ENCODE measurements around the gene VGLL4. TPM values are rescaled to one million over a fixed set of nuclear protein-coding genes. Genes with fewer than 3 reads are reported as not detected.
"Not testable (repeated sequence)": the region's sequence is repeated elsewhere in the genome, so short reads cannot be mapped to it uniquely, and the experiment has no call there.

The VGLL4 gene
- total RNA-seq, 1 donor from 2014 or later: 86.9 TPM

- DNase-seq (ENCODE audit: extremely low read depth, low read depth, low spot score): no peak
Measured at GRCh38 chr3:11589706-11590105, 54.0 kb downstream of the VGLL4 start.

- no peak for DNase-seq (ENCODE audit: extremely low read depth, low read depth, low spot score)
Measured at GRCh38 chr3:11588755-11589154, 55.0 kb downstream of the VGLL4 start.

- no peak for DNase-seq (ENCODE audit: extremely low read depth, low read depth, low spot score)
Measured at GRCh38 chr3:11588338-11588737, 55.4 kb downstream of the VGLL4 start.

GRCh38 chr3:11587766-11588165 lies 55.9 kb downstream of the VGLL4 start:
- DNase-seq (ENCODE audit: extremely low read depth, low read depth, low spot score): no peak

- DNase-seq (ENCODE audit: extremely low read depth, low read depth, low spot score): no peak
Measured at GRCh38 chr3:11584570-11584969, 59.1 kb downstream of the VGLL4 start.

- DNase-seq (ENCODE audit: extremely low read depth, low read depth, low spot score): no peak
Measured at GRCh38 chr3:11583638-11584046, 60.1 kb downstream of the VGLL4 start.

- DNase-seq (ENCODE audit: extremely low read depth, low read depth, low spot score): no peak
Measured at GRCh38 chr3:11583235-11583634, 60.5 kb downstream of the VGLL4 start.

GRCh38 chr3:11582191-11582968 lies 61.3 kb downstream of the VGLL4 start:
- DNase-seq (ENCODE audit: extremely low read depth, low read depth, low spot score): no peak

- DNase-seq (ENCODE audit: extremely low read depth, low read depth, low spot score): no peak
Measured at GRCh38 chr3:11581237-11582190, 62.2 kb downstream of the VGLL4 start.

GRCh38 chr3:11580645-11581044 lies 63.1 kb downstream of the VGLL4 start:
- no peak for DNase-seq (ENCODE audit: extremely low read depth, low read depth, low spot score)

- no peak for DNase-seq (ENCODE audit: extremely low read depth, low read depth, low spot score)
Measured at GRCh38 chr3:11578169-11578568, 65.5 kb downstream of the VGLL4 start.

- no peak for DNase-seq (ENCODE audit: extremely low read depth, low read depth, low spot score)
Measured at GRCh38 chr3:11576453-11576852, 67.3 kb downstream of the VGLL4 start.

GRCh38 chr3:11575677-11576076 lies 68.0 kb downstream of the VGLL4 start:
- DNase-seq (ENCODE audit: extremely low read depth, low read depth, low spot score): no peak

GRCh38 chr3:11574981-11575669 lies 68.6 kb downstream of the VGLL4 start:
- no peak for DNase-seq (ENCODE audit: extremely low read depth, low read depth, low spot score)

GRCh38 chr3:11572660-11573059 lies 71.1 kb downstream of the VGLL4 start:
- DNase-seq (ENCODE audit: extremely low read depth, low read depth, low spot score): not testable (repeated sequence)

- DNase-seq (ENCODE audit: extremely low read depth, low read depth, low spot score): no peak
Measured at GRCh38 chr3:11570789-11571495, 72.8 kb downstream of the VGLL4 start.

- no peak for DNase-seq (ENCODE audit: extremely low read depth, low read depth, low spot score)
Measured at GRCh38 chr3:11570251-11570650, 73.5 kb downstream of the VGLL4 start.

- no peak for DNase-seq (ENCODE audit: extremely low read depth, low read depth, low spot score)
Measured at GRCh38 chr3:11569156-11569741, 74.5 kb downstream of the VGLL4 start.

GRCh38 chr3:11568503-11569155 lies 75.1 kb downstream of the VGLL4 start:
- no peak for DNase-seq (ENCODE audit: extremely low read depth, low read depth, low spot score)
